PC-3 (cell line): ENCODE measurements around the gene MYO5A.

Source experiments
- CTCF ChIP-seq: fragments of 300-600 bp; sonication (generic); conservative IDR thresholded peaks from 2 replicates; pipeline ENCODE4 v1.5.1; 2017; ENCODE audit warnings: antibody characterized with exemption, low read depth, mild to moderate bottlenecking, low read length
- EZH2 ChIP-seq: fragments of 300-600 bp; sonication (generic); IDR thresholded peaks from one replicate; pipeline ENCODE4 v1.6.1; 2017; ENCODE audit warnings: antibody characterized with exemption, mild to moderate bottlenecking, low read length; ENCODE audit not compliant: unreplicated experiment
- EZH2phosphoT487 ChIP-seq: fragments of 300-600 bp; sonication (generic); IDR thresholded peaks from 2 replicates; pipeline ENCODE4 v1.6.1; 2018; ENCODE audit warnings: mild to moderate bottlenecking, antibody characterized with exemption, low read length, borderline replicate concordance

- TF ChIP-seq CTCF (no peak), EZH2 (no peak), EZH2phosphoT487 (no peak)
Observed at GRCh38 chr15:52276256-52276770, 252.4 kb downstream of the MYO5A start.
